ENCODE measurements around the gene LMBR1L.

- TF ChIP-seq NBN (IDR thresholded peaks at IDR 0.05) = no peak
- TF ChIP-seq MAX (IDR thresholded peaks at IDR 0.05; ENCODE audit: low read depth, low read length) = no peak
- TF ChIP-seq SKIL (IDR thresholded peaks at IDR 0.05; ENCODE audit: low read depth, poor library complexity, severe bottlenecking) = no peak
- no peak for TF ChIP-seq ESRRA (IDR thresholded peaks at IDR 0.05; ENCODE audit: low read length)
- no peak for TF ChIP-seq FOXM1 (IDR thresholded peaks at IDR 0.05; ENCODE audit: low read depth, low read length)
- no peak for TF ChIP-seq KDM1A (IDR thresholded peaks at IDR 0.05; ENCODE audit: borderline replicate concordance)
- TF ChIP-seq CEBPB (IDR thresholded peaks at IDR 0.05; ENCODE audit: borderline replicate concordance in 1 of 2, low read depth in 2 of 2, low read length in 2 of 2) = no peak
- TF ChIP-seq SP1 (IDR thresholded peaks at IDR 0.05; ENCODE audit: low read depth, low read length) = no peak
- no peak for TF ChIP-seq ATF2 (IDR thresholded peaks at IDR 0.05; ENCODE audit: low read length)
These were observed 56.1 kb downstream of the LMBR1L start for GRCh38 chr12:49054524-49054923.

Measured in GM12878 (cell line).